Mesodermal cell (in vitro differentiated cells): ENCODE measurements around the gene PHYHD1.
"Not testable (repeated sequence)": the region's sequence is repeated elsewhere in the genome, so short reads cannot be mapped to it uniquely, and the experiment has no call there.

Experiments
- H3K27ac ChIP-seq: 2 replicates; pipeline ENCODE4 v1.7.0; 2013; ENCODE audit warnings: mild to moderate bottlenecking, low read depth, low read length, moderate library complexity; ENCODE audit not compliant: severe bottlenecking
- H3K36me3 ChIP-seq: 2 replicates; pipeline ENCODE4 v1.7.1; 2013; ENCODE audit warnings: mild to moderate bottlenecking, low read length, moderate library complexity; ENCODE audit not compliant: control insufficient read depth, insufficient read depth
- H3K4me1 ChIP-seq: one replicate; pipeline ENCODE4 v1.7.1; 2013; ENCODE audit warnings: mild to moderate bottlenecking, low read length; ENCODE audit not compliant: insufficient read depth, control insufficient read depth, poor library complexity, severe bottlenecking
- H3K4me3 ChIP-seq: 2 replicates; pipeline ENCODE4 v1.7.0; 2013; ENCODE audit warnings: low read length, control low read depth, mild to moderate bottlenecking; ENCODE audit not compliant: insufficient read depth, poor library complexity, severe bottlenecking; ENCODE audit errors: extremely low read depth
- H3K9me3 ChIP-seq: 2 replicates; pipeline ENCODE4 v1.7.1; 2013; ENCODE audit warnings: mild to moderate bottlenecking, low read length, moderate library complexity; ENCODE audit not compliant: control insufficient read depth
- WGBS, 2 experiments: methylation state at CpG; one replicate each; pipeline ENCODE4 v1.1.5; 2013; ENCODE audit warnings: missing lambda C conversion rate in 2 of 2; ENCODE audit not compliant: insufficient coverage in 2 of 2; 5-methylcytosine and 5-hydroxymethylcytosine counted together

Gene PHYHD1

GRCh38 chr9:128943832-128944620 lies 23.2 kb downstream of the PHYHD1 start:
- 93 to 96% methylated on average over 3 to 4 of the region's 7 CpGs for WGBS, 2 experiments
- H3K36me3 ChIP-seq, result peaks cover 35% of the 10 kb centered on the region
- no peak overlapping the region for H3K27ac ChIP-seq
- H3K9me3 ChIP-seq, result no peaks in the 10 kb centered on the region
- H3K4me1 ChIP-seq, result peaks cover 2% of the 10 kb centered on the region
- H3K4me3 ChIP-seq, result no peak overlapping the region

GRCh38 chr9:128944966-128945365 lies 24.2 kb downstream of the PHYHD1 start:
- H3K4me3 ChIP-seq, H3K27ac ChIP-seq, H3K4me1 ChIP-seq, H3K9me3 ChIP-seq: not testable (repeated sequence)
- H3K36me3 ChIP-seq, result peaks cover 44% of the 10 kb centered on the region
- WGBS, 2 experiments, result 91 to 92% methylated on average over 3 to 7 of the region's 7 CpGs

GRCh38 chr9:128945798-128946501 lies 25.2 kb downstream of the PHYHD1 start:
- Histone ChIP-seq H3K4me1 (peaks cover 2% of the 10 kb centered on the region), H3K4me3 (no peak overlapping the region), H3K36me3 (peaks cover 53% of the 10 kb centered on the region), H3K9me3 (no peaks in the 10 kb centered on the region), H3K27ac (no peak overlapping the region)
- WGBS, 2 experiments, result 97 to 98% methylated on average over 16 to 19 of the region's 19 CpGs

- 39 to 41% methylated on average over 30 of the region's 30 CpGs for WGBS, 2 experiments
- peak overlapping the region; percentile 99 for H3K4me3 ChIP-seq
- peak overlapping the region; percentile 67 for H3K27ac ChIP-seq
- H3K9me3 ChIP-seq, result no peaks in the 10 kb centered on the region
- H3K36me3 ChIP-seq, result peaks cover 55% of the 10 kb centered on the region
- H3K4me1 ChIP-seq, result peaks cover 2% of the 10 kb centered on the region
These were observed 25.9 kb downstream of the PHYHD1 start for GRCh38 chr9:128946571-128947276.

- Histone ChIP-seq H3K36me3 (peaks cover 57% of the 10 kb centered on the region), H3K4me1 (peaks cover 2% of the 10 kb centered on the region), H3K9me3 (no peaks in the 10 kb centered on the region), H3K4me3 (peak overlapping the region; percentile 99), H3K27ac (peak overlapping the region; percentile 67)
- 0% methylated on average over 9 to 20 of the region's 20 CpGs for WGBS, 2 experiments
These were observed 26.4 kb downstream of the PHYHD1 start for GRCh38 chr9:128947277-128947526.

GRCh38 chr9:128947527-128948301 lies 26.9 kb downstream of the PHYHD1 start, which contains the start of the genes DOLK and NUP188:
Gene DOLK (minus strand): TSS chr9:128947603. CDS start chr9:128947303, 300 bp downstream.
Gene NUP188 (plus strand): TSS chr9:128947699. CDS start chr9:128947720, 21 bp downstream.
- Histone ChIP-seq H3K27ac (peak within 1 kb of the TSS; percentile 74), H3K36me3 (peaks cover 58% of the 10 kb centered on the region), H3K9me3 (no peaks in the 10 kb centered on the region), H3K4me1 (peaks cover 2% of the 10 kb centered on the region), H3K4me3 (peak within 1 kb of the TSS; percentile 99)
- 0% methylated on average over 38 to 65 of the region's 86 CpGs for WGBS, 2 experiments

GRCh38 chr9:128961403-128961802 lies 40.6 kb downstream of the PHYHD1 start:
- WGBS, 2 experiments, result 78 to 82% methylated on average over 2 to 3 of the region's 9 CpGs

GRCh38 chr9:128969491-128969890 lies 48.7 kb downstream of the PHYHD1 start:
- Histone ChIP-seq H3K9me3 (no peaks in the 10 kb centered on the region), H3K4me1 (no peaks in the 10 kb centered on the region), H3K27ac (no peak overlapping the region), H3K36me3 (peaks cover 87% of the 10 kb centered on the region), H3K4me3 (no peak overlapping the region)
- 87 to 100% methylated on average over 5 of the region's 5 CpGs for WGBS, 2 experiments

More at GRCh38 chr9:128961403-128961802, 40.6 kb downstream of the PHYHD1 start:
- peaks cover 80% of the 10 kb centered on the region for H3K36me3 ChIP-seq
- not testable (repeated sequence) for H3K27ac ChIP-seq, H3K9me3 ChIP-seq, H3K4me3 ChIP-seq, H3K4me1 ChIP-seq

- Histone ChIP-seq H3K4me3 (no peak overlapping the region), H3K27ac (no peak overlapping the region), H3K36me3 (peaks cover 96% of the 10 kb centered on the region), H3K4me1 (no peaks in the 10 kb centered on the region), H3K9me3 (no peaks in the 10 kb centered on the region)
- 93 to 94% methylated on average over 2 to 3 of the region's 4 CpGs for WGBS, 2 experiments
These were observed 52.2 kb downstream of the PHYHD1 start for GRCh38 chr9:128972956-128973355.

- Histone ChIP-seq H3K36me3 (peaks cover 97% of the 10 kb centered on the region), H3K27ac (no peak overlapping the region), H3K4me3 (no peak overlapping the region), H3K9me3 (no peaks in the 10 kb centered on the region), H3K4me1 (no peaks in the 10 kb centered on the region)
- 92% methylated on average over 2 of the region's 3 CpGs; no CpG with 5 or more reads in 1 of the 2 experiments for WGBS, 2 experiments
These were observed 58.3 kb downstream of the PHYHD1 start for GRCh38 chr9:128979111-128979510.
